K562 (cell line): ENCODE measurements around the gene IDH3G. TPM values are rescaled to one million over a fixed set of nuclear protein-coding genes. Genes with fewer than 3 reads are reported as not detected.
A peak's percentile ranks its signal among the peaks of the same experiment; 100 is the strongest.
"Not testable (repeated sequence)": the region's sequence is repeated elsewhere in the genome, so short reads cannot be mapped to it uniquely, and the experiment has no call there.

Experiments
- C11orf30 ChIP-seq: fragments of 450-650 bp; IDR thresholded peaks from 2 replicates; pipeline ENCODE4 v1.6.1; 2016; ENCODE audit warnings: low read depth, mild to moderate bottlenecking
- CREM ChIP-seq: IDR thresholded peaks from 2 replicates; pipeline ENCODE4 v1.6.1; 2014; ENCODE audit warnings: antibody characterized with exemption, low read depth
- GABPA ChIP-seq: fragments of 200-800 bp; sonication (Bioruptor generic); conservative IDR thresholded peaks from 2 replicates; pipeline ENCODE4 v1.6.1; 2016; ENCODE audit warnings: low read depth, missing genetic modification characterization, missing compliant biosample characterization
- MNT ChIP-seq, 2 experiments: fragments of 450-650 bp; conservative IDR thresholded peaks; 2 replicates each; pipeline ENCODE4 v1.6.1; 2017; ENCODE audit warnings: mild to moderate bottlenecking in 2 of 2, moderate library complexity in 2 of 2
- MTA3 ChIP-seq: fragments of 450-650 bp; formaldehyde crosslinking; IDR thresholded peaks from 2 replicates; pipeline ENCODE4 v1.6.1; 2017; ENCODE audit warnings: mild to moderate bottlenecking, borderline replicate concordance
- MYC ChIP-seq, 2 experiments: fragments of 250-450 bp in 1 of 2; sonication (Bioruptor Pico) in 1 of 2; IDR thresholded peaks; 2 replicates each; pipeline versions ENCODE4 v1.5.1 to v1.6.1; 2012 to 2021; ENCODE audit warnings: low read depth in 2 of 2, borderline replicate concordance in 1 of 2, improper control_type of control experiment in 1 of 2, low read length in 1 of 2, mild to moderate bottlenecking in 1 of 2, moderate library complexity in 1 of 2
- POLR2B ChIP-seq: fragments of 450-650 bp; IDR thresholded peaks from 2 replicates; pipeline ENCODE4 v1.6.1; 2018; ENCODE audit warnings: low read depth; ENCODE audit not compliant: partially characterized antibody
- RCOR1 ChIP-seq, 2 experiments: IDR thresholded peaks; 2 replicates each; pipeline ENCODE4 v1.6.1; 2012; ENCODE audit warnings: low read depth in 2 of 2, low read length in 2 of 2, borderline replicate concordance in 1 of 2, improper control_type of control experiment in 1 of 2
- SAFB ChIP-seq: fragments of 200-400 bp; formaldehyde crosslinking; IDR thresholded peaks from 2 replicates; pipeline ENCODE4 v1.6.1; 2017; ENCODE audit warnings: low read depth, low read length, borderline replicate concordance
- SP1 ChIP-seq: sonication (generic); formaldehyde crosslinking; IDR thresholded peaks from 2 replicates; pipeline ENCODE4 v1.8.1; 2022; ENCODE audit warnings: mild to moderate bottlenecking, missing genetic modification reagents
- TAF1 ChIP-seq: IDR thresholded peaks from 2 replicates; pipeline ENCODE4 v1.6.1; 2011; ENCODE audit warnings: mild to moderate bottlenecking, low read length, moderate library complexity; ENCODE audit not compliant: insufficient read depth, control insufficient read depth, severe bottlenecking; ENCODE audit errors: extremely low read depth
- ZNF57 ChIP-seq: fragments of 450-650 bp; formaldehyde crosslinking; IDR thresholded peaks from 2 replicates; pipeline ENCODE4 v1.4.0; 2020; ENCODE audit warnings: mild to moderate bottlenecking, moderate library complexity
- polyA plus RNA-seq, 8 experiments: library from polyadenylated mRNA; depleted of rRNA in 4 of 8; stranded (reverse) in 5 of 8; unstranded in 3 of 8; fragments of >200 nt; fragmentation: Nextera tagmentation in 2 of 8; fragmentation: Illumina TruSeq in 1 of 8; extraction: Ambion mirVana in 2 of 8; extraction: Trizol in 1 of 8; gene quantifications; 2 replicates each; pipeline versions ENCODE4 v1.2.1 to v1.2.3, GENCODE V29; 2011 to 2014; ENCODE audit warnings: inconsistent platforms in 1 of 8, missing spikeins in 1 of 8
- total RNA-seq, 7 experiments: library from RNA; depleted of rRNA in 6 of 7; stranded (reverse); fragments of >200 nt in 6 of 7; fragmentation: Illumina TruSeq in 2 of 7; extraction: Trizol in 2 of 7; gene quantifications; 2 replicates each; pipeline versions ENCODE4 v1.2.1 to v1.2.3, GENCODE V29; 2011 to 2021; ENCODE audit warnings: low replicate concordance in 1 of 7
- TF ChIP-seq, protein P1 (sequence below): fragments of 450-650 bp; IDR thresholded peaks from 2 replicates; pipeline ENCODE4 v1.6.1; 2017; ENCODE audit warnings: antibody characterized with exemption, mild to moderate bottlenecking
- TF ChIP-seq, protein P2 (sequence below): sonication (generic); formaldehyde crosslinking; IDR thresholded peaks from 2 replicates; pipeline ENCODE4 v1.8.0; 2022; ENCODE audit warnings: missing genetic modification reagents, mild to moderate bottlenecking, moderate library complexity, borderline replicate concordance

Gene IDH3G
- total and polyA plus RNA-seq, 9 of the 15 experiments (the other 6 are each of a cell fraction or from before 2014, with no cell fraction given): 24.3 to 72.5 (median 37.9) TPM

DNA sequence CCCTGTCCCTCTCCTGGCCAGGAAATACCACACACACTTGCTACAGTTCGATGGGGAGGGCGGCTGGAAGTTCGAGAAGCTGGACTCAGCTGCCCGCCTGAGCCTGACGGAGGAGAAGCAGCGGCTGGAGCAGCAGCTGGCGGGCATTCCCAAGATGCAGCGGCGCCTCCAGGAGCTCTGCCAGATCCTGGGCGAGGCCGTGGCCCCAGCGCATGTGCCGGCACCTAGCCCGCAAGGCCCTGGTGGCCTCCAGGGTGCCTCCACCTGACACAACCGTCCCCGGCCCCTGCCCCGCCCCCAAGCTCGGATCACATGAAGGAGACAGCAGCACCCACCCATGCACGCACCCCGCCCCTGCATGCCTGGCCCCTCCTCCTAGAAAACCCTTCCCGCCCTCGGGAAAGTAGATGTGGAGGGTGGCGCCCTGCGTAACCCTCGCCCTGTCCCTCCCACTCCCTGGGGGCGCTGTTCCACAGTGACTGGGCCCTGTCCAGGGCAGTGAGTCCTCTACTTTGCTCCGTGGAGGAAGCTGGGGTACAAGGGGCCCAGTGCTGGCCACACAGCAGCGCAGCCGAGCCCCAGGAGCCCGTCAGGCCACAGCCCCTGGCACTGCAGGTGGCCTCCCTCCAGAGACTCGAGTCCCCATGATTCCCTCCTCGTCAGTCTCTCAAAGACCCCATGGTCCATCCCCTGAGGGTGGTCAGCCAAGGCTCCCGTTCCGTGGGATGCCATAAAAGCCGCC is 50.5 kb downstream of the IDH3G start (continued):
- TF ChIP-seq, protein P1, sequence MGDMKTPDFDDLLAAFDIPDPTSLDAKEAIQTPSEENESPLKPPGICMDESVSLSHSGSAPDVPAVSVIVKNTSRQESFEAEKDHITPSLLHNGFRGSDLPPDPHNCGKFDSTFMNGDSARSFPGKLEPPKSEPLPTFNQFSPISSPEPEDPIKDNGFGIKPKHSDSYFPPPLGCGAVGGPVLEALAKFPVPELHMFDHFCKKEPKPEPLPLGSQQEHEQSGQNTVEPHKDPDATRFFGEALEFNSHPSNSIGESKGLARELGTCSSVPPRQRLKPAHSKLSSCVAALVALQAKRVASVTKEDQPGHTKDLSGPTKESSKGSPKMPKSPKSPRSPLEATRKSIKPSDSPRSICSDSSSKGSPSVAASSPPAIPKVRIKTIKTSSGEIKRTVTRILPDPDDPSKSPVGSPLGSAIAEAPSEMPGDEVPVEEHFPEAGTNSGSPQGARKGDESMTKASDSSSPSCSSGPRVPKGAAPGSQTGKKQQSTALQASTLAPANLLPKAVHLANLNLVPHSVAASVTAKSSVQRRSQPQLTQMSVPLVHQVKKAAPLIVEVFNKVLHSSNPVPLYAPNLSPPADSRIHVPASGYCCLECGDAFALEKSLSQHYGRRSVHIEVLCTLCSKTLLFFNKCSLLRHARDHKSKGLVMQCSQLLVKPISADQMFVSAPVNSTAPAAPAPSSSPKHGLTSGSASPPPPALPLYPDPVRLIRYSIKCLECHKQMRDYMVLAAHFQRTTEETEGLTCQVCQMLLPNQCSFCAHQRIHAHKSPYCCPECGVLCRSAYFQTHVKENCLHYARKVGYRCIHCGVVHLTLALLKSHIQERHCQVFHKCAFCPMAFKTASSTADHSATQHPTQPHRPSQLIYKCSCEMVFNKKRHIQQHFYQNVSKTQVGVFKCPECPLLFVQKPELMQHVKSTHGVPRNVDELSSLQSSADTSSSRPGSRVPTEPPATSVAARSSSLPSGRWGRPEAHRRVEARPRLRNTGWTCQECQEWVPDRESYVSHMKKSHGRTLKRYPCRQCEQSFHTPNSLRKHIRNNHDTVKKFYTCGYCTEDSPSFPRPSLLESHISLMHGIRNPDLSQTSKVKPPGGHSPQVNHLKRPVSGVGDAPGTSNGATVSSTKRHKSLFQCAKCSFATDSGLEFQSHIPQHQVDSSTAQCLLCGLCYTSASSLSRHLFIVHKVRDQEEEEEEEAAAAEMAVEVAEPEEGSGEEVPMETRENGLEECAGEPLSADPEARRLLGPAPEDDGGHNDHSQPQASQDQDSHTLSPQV: 0 out of 2 replicates have a peak, but pooled peaks have one; percentile 20
- TF ChIP-seq CREM: peak; percentile 66
- TF ChIP-seq MTA3: peak; percentile 53; the same call in 1 of the 2 replicates
- TF ChIP-seq TAF1: peak; percentile 54
- peak; percentile 67 for TF ChIP-seq POLR2B
- TF ChIP-seq MNT (conservative IDR thresholded peaks at IDR 0.05): peak; percentile 20 to 52; a peak in 1 of 4 replicates
- 0 out of 2 replicates have a peak, but pooled peaks have one; percentile 22 for TF ChIP-seq GABPA (tag)
- peak; percentile 80; the same call in 1 of the 2 replicates for TF ChIP-seq ZNF57 (CRISPR knock-in tag)
- TF ChIP-seq C11orf30: peak; percentile 28
- peak; percentile 31; the same call in 1 of the 2 replicates for TF ChIP-seq MYC (IDR thresholded peaks at IDR 0.05; ENCODE audit: low read depth, low read length)
- TF ChIP-seq MYC (CRISPR knock-in tag; IDR thresholded peaks at IDR 0.05; ENCODE audit: borderline replicate concordance, low read depth): not testable (repeated sequence)
- peak; percentile 63; the same call in 1 of the 2 replicates for TF ChIP-seq SP1 (CRISPR knock-in tag)
- TF ChIP-seq, protein P2, sequence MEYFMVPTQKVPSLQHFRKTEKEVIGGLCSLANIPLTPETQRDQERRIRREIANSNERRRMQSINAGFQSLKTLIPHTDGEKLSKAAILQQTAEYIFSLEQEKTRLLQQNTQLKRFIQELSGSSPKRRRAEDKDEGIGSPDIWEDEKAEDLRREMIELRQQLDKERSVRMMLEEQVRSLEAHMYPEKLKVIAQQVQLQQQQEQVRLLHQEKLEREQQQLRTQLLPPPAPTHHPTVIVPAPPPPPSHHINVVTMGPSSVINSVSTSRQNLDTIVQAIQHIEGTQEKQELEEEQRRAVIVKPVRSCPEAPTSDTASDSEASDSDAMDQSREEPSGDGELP: peak; percentile 68; the same call in 1 of the 2 replicates
- TF ChIP-seq SAFB: peak; percentile 61; the same call in 1 of the 2 replicates
- peak in 1 of 2 experiments; percentile 20; a peak in 1 of 4 replicates for TF ChIP-seq RCOR1 (IDR thresholded peaks at IDR 0.05; ENCODE audit: borderline replicate concordance in 1 of 2, low read depth in 2 of 2, low read length in 2 of 2)
